Measurements from ENCODE around the gene ARHGEF17. TPM values are rescaled to one million over a fixed set of nuclear protein-coding genes. Genes with fewer than 3 reads are reported as not detected.

Gene ARHGEF17
- total RNA-seq, 1 donor from 2014 or later: 52.0 TPM

DNA sequence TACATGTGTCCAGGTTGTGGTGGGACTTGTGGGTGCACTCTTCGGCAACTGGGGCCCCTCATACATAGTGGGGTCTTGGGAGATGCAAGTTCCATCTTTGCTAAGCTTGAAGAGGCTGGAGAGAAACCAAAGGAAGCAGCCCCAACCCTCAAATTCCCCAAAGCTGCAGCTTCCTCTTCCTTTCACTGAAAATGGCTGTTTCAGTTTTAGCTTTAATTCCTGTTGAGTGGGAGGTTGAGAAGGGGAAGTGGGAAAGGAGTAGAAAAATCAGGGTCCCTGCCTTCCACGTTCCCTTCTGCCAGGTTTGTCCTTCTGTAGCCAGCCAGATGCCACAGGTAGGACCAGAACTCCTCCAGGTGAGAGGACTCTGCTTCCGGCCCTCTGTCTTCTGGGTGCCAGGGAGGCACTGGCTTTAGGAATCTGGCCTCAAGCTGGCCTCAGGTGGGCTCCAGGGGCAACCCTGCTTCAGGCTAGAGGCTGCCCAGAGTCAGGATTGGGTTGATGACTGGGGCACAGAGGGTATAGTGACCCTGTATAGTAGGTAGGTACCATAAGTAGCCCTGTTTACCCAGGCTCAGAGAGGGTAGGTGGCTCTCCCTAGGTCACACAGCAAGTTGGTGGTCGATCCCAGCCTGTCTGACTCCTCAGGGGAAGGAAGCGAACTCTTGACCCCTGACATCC is 19.7 kb upstream of the ARHGEF17 start:
- DNase-seq (no peak), ATAC-seq (peak; percentile 5)
- intact Hi-C loops (cut with micrococcal nuclease): no loop called here

DNA sequence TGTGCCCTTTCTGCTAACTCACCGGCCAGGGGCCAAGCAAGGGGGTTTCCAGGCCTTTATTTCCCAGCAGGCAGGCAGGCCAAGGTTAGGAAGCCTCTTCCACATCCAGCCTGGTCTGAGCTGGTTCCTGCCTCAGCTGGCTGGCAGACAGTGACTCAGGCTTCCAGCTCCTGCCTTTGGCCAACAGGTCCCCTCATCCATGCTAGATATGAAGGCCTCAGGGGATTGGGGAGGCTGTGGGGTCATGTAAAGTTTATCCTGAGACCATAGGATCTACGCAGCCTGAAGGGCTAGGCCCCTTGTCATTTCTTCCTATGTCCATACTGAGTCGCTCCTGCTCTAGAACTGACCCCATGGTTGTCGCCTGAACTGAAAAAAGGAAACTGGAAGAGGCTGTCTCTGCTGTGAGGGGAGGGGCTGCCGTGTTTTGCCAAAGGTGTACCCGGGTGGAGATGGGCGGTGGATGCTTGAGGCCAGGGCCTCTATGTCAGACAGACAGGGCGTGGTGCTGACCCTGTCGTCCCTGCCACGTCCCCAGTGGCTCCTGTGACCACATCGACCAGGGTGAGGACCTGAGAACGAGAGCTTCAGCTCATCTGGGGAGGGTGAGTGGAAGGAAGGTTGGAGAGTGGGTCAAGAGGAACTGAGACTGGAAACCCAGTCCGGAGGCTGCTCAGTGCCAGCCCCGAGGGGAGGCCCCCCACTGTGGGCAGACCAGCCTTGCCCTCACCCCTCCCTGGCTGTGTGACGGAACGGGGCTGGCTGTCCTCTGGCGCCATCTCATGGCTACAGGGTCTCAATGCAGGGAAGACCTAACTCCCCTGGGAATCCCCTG is 19.0 kb upstream of the ARHGEF17 start:
- intact Hi-C loops (cut with micrococcal nuclease): no loop called here
- ATAC-seq: peak; percentile 84
- peak; percentile 80 for DNase-seq

DNA sequence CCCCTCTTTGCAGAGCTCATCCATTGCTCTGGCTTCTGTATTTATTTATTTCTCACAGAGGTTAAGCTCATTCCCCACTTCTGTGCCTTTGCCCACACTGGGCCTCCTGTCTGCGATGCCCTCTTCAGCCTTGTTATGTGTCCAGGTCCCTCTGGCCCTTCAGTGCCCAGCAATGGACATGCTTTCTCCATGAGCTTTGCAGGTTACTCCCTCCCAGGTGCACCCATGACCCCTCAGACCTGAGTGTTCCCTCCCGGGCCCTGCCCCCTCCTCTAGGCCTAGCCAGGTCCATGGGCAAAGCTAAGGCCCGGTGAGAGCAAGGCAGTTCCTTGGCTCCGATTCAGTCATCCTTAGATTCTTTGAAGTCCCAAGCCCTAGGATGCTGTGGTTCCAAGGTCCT is 17.5 kb upstream of the ARHGEF17 start:
- intact Hi-C loops (cut with micrococcal nuclease): no loop called here
- ATAC-seq (no peak), DNase-seq (no peak)

DNA sequence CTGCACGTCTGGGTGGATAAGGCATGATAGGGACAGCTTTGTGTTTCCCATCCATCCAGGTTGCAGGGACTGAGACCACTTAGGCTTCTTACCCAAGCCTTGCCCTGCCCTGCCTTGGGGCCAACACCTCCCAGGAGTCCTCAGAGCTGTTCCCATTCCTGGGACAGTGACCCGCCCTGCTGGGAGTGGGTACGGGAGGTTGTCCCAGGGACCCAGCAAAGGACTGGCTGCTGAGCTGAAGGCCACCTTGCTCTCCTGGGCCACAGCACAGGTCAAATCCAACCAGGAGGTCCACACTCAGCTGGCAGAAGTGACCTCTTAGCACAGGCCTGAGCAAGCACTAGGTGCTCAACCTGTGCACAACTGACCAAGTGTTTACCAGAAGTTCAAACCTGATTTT is 16.9 kb upstream of the ARHGEF17 start:
- no peak for DNase-seq
- intact Hi-C loops (cut with micrococcal nuclease): no loop called here
- no peak for ATAC-seq

DNA sequence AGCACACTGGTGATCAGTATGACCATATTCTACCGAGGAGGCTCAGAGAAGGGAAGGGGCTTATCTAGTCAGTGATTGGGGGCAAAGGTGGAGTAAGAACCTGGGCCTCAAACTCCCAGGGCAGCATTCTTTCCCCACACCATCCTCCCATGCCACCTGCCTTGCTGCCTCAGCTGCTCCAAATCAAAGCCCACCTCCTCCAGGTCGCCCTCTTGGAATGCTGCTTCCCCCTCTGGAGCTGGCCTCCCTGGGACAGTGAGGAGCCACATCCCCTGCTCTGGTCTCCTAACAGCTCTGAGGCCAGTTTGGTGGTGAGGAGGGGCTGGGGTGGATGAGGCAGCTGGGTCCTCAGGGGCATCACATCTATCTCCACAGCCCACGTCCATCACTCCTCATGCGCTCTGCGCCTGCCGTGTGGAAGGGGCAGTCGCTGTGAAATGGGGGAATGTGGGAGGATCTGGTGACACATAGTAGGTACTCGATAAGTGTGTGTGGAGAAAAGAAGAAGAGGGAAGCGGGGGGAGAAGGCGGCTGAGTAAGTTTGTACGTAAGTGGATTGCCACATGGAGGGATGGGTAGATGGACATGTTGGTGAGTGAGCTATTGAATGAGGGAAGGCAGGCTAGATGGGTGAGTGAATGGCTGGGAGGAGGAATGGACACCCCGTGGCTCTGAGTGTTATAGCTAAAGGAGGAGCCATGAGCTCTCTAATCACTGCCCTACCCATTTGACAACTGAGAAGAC is 16.1 kb upstream of the ARHGEF17 start:
- ATAC-seq (no peak), DNase-seq (no peak)
- intact Hi-C loops (cut with micrococcal nuclease): no loop called here

DNA sequence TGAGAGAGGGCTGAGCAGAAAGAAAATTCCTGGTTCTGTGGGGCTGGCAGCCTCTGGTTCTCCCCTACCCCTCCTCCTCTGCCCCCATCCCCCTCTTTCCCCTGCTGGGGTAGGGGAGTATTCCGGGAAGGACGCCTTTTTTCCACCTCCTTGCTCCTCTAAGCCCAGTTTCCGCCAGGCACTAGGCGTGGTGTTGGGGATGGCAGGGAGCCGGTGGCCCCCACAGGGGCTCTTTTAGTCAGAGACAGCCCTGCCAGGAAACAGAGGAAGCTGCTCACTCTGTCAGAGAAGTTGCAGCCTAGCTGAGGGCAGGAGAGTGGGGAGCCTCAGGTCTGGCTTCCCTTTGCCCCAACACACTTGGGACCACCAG is 15.6 kb upstream of the ARHGEF17 start:
- ATAC-seq: no peak
- intact Hi-C loops (cut with micrococcal nuclease): no loop called here
- no peak for DNase-seq

DNA sequence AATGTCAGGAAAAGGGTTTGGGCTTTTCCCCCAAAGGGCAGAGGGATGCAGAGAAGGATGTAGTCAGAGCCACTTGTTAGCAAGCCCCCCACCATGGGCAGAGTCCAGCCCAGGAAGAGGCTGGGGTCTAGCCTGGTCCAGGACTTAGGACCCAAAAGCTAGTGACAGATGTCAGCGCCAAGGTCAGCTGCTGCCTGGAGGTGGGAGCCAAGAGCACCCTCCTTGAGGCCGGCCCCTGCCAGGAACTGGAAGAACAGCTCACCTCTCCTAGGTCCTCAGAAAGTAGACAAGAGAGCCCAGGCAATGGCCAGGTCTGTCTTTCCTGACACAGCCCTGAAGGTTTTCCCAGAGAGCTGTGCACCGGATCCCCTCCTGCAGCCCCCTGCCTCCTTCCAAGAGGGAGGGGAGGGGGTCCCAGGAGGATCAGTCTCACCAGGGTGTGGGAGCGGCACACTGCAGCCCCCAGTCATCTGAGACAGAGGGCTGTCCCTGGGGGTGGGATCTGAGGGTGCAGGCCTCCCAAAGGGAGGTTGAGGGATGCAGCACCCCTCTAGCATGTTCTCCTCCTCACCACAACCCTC is 14.6 kb upstream of the ARHGEF17 start:
- intact Hi-C loops (cut with micrococcal nuclease): no loop called here
- DNase-seq: no peak
- no peak for ATAC-seq

DNA sequence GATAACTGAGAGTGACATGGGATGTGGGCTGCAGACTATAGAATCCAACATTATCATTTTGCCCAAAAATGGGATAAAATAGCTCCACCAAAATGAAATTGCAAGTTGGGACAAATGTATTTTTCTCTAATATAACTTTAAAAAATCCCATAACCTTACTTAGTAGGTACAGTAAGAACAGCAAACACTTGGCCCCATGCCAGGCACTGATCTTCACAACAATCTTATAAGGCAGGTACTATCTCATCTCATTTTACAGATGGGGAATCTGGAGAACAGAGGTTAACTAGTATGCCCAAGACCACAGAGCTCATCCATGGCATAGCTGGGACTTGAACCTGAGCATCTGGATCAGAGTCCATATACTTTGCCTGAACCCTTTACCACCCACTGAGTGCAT is 13.5 kb upstream of the ARHGEF17 start:
- DNase-seq (no peak), ATAC-seq (no peak)
- intact Hi-C loops (cut with micrococcal nuclease): no loop called here

DNA sequence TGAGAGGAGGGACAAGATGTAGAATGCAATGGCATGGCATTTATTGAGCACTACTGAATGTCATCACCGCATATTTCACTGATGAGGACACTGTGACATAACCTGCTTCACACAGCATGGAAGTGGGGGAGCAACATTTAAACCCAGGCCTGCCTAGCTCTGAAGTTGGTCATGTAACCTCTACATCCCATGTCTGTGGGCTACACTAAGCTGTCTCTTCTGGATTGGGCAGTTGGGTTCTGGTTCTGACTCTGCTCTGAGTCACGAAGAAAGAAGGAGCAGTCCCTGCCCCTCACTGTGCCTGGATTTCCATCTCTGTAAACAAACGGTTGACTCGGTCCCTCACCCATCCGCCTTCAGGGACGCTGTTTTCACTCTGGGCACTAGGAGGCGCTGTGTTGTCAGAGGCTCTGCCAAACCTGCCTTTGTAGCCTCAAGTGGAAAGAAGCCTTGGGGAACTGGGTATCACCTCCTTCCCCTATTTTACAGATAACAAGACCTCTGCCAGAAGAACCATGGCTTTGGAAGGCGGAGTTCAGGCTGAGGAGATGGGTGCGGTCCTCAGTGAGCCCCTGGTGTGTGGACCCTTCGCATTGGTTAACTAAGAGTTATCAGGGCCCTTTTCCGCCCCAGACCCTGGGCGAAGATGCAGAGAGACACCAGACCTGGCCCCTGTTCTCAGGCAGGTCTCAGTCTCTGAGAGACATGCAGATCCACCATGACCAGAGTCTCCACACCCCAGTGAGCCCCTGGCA is 12.7 kb upstream of the ARHGEF17 start:
- intact Hi-C loops (cut with micrococcal nuclease): no loop called here
- peak; percentile 68 for DNase-seq
- peak; percentile 49 for ATAC-seq

DNA sequence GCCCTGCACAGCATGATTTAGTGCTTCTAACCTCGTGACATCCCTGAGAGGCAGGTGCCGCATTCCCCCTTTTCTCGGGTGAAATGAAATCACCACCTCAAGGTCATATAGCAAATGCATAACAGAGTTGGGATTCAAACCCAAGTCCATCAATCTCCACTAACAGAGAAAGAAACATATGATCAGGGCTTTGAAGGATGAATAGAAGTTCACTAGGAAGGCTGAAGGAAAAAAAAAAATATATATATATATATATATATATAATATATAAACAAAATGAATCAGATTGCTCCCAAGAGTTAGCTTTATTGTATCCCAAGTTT is 12.1 kb upstream of the ARHGEF17 start:
- intact Hi-C loops (cut with micrococcal nuclease): no loop called here
- DNase-seq: no peak

DNA sequence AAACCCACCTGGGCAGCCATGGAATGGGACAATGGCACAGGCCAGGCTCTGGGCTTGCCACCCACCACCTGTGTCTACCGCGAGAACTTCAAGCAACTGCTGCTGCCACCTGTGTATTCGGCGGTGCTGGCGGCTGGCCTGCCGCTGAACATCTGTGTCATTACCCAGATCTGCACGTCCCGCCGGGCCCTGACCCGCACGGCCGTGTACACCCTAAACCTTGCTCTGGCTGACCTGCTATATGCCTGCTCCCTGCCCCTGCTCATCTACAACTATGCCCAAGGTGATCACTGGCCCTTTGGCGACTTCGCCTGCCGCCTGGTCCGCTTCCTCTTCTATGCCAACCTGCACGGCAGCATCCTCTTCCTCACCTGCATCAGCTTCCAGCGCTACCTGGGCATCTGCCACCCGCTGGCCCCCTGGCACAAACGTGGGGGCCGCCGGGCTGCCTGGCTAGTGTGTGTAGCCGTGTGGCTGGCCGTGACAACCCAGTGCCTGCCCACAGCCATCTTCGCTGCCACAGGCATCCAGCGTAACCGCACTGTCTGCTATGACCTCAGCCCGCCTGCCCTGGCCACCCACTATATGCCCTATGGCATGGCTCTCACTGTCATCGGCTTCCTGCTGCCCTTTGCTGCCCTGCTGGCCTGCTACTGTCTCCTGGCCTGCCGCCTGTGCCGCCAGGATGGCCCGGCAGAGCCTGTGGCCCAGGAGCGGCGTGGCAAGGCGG is 11.4 kb upstream of the ARHGEF17 start:
- intact Hi-C loops (cut with micrococcal nuclease): no loop called here
- no peak for ATAC-seq
- DNase-seq: no peak

More for the DNA sequence above, 12.1 kb upstream of the ARHGEF17 start:
- ATAC-seq: no peak

DNA sequence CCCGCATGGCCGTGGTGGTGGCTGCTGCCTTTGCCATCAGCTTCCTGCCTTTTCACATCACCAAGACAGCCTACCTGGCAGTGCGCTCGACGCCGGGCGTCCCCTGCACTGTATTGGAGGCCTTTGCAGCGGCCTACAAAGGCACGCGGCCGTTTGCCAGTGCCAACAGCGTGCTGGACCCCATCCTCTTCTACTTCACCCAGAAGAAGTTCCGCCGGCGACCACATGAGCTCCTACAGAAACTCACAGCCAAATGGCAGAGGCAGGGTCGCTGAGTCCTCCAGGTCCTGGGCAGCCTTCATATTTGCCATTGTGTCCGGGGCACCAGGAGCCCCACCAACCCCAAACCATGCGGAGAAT is 10.9 kb upstream of the ARHGEF17 start:
- no peak for ATAC-seq
- intact Hi-C loops (cut with micrococcal nuclease): no loop called here
- DNase-seq: no peak

DNA sequence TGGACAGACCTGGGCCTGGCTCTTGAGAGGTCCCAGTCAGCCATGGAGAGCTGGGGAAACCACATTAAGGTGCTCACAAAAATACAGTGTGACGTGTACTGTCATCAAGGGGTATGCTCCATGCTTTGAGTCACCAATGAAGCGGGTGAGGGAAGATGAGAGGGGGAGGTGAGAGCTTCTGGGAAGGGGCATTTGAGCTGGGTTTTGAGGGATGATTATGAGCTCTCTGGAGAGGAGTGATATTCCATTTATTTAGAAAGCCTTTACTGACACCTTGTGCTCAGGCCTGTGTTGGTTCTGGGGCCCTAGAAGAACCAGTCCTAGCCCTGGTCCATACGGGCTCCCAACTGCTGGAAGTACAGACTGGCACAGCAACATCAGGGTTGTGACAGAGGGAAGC is 10.4 kb upstream of the ARHGEF17 start:
- DNase-seq: no peak
- ATAC-seq: no peak
- intact Hi-C loops (cut with micrococcal nuclease): no loop called here

DNA sequence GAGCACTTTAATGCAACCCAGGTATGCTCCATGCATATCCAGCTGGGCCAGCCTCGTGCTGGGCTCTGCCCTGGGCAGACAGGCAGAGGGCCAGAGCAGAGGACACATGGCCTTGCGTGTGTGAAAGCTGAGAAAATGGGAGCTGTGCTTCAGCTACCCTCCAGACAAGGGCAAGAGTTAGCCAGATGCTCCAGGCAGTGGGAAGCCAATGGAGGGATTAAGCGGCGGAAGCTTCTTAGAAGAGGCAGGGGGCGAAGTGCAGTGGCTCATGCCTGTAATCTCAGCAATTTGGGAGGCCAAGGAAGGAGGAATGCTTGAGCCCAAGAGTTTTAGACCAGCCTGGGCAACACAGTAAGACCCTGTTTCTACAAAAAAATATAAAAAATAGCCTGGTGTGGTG is 9.8 kb upstream of the ARHGEF17 start:
- intact Hi-C loops (cut with micrococcal nuclease): no loop called here
- DNase-seq (no peak), ATAC-seq (no peak)

DNA sequence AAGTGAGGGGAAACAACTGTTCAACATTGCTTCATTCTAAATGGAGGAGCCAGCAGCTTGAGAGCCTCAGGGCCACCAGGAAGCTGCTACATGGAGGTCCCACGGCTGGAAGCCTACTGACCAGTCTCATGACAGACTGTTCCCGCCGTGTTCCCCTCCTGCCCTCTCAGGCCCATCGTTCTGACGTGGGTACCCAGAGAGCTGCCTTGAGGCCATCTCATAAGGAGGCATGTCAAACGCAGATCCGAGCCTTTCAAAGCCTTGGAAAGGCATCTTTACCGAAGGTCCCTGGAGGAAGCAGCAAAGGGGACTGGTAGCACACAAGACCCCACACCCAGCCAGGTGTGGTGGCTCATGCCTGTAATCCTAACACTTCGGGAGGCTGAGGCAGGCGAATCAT is 8.3 kb upstream of the ARHGEF17 start:
- DNase-seq (no peak), ATAC-seq (no peak)
- intact Hi-C loops (cut with micrococcal nuclease): loop anchor here (5.0 kb wide), 1 partner anchor 38 kb away; no protein-coding TSS in a partner anchor

DNA sequence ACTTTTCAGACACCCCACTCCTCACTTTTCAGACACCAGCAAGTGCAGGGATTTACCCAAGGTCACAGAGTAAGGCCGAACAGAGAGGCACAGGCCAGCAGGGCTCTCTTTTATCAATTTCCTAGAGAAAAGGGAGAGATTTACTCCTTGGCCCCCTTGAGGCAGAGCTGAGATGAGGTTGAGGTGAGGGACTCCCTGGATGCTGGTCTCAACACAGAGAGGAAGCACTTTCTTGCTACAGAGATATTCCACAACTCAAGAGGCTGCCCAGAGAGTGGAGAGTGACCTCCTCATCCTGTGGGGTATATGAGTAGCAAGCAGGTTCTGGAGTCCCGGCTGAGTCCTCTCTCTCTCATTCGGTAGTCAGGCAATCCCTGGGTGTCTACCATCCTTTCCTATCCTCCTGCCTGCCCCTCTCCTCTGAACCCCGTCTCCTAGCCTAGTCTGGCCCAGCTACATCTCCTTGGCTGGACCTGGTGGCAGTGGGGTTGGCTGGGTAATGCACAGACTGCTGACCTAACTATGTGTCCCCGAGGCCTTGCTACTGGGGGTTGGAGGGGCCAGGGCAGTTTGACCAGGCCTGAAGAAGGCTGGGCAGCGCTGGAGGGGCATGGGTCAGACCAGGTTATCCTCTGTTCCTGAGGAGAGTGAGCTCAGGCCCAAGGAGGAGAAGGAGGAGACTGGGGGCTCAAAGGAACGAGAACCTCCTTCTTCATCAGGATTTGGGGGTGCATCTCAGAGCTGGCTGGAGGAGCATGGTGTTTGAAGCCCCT is 1.8 kb upstream of the ARHGEF17 start:
- intact Hi-C loops (cut with micrococcal nuclease): no loop called here
- ATAC-seq (no peak), DNase-seq (no peak)

DNA sequence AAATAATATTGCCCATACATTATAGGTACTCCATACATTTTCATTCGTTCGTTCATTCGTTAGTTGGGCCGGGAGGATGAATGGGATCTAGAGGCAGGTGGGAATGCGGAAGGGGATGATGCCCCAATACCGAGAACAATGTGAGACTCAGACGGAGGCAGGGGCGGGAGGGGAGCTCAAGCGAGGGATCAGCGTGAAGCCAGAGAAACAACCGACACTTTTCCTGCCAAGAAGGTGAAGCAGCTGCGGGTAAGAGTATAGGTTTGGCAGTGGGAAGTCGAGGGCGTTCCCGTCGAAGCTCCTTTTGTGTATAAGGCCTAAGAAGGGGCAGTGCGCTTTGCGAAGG is 1.1 kb upstream of the ARHGEF17 start:
- no peak for ATAC-seq
- no peak for DNase-seq
- intact Hi-C loops (cut with micrococcal nuclease): no loop called here

DNA sequence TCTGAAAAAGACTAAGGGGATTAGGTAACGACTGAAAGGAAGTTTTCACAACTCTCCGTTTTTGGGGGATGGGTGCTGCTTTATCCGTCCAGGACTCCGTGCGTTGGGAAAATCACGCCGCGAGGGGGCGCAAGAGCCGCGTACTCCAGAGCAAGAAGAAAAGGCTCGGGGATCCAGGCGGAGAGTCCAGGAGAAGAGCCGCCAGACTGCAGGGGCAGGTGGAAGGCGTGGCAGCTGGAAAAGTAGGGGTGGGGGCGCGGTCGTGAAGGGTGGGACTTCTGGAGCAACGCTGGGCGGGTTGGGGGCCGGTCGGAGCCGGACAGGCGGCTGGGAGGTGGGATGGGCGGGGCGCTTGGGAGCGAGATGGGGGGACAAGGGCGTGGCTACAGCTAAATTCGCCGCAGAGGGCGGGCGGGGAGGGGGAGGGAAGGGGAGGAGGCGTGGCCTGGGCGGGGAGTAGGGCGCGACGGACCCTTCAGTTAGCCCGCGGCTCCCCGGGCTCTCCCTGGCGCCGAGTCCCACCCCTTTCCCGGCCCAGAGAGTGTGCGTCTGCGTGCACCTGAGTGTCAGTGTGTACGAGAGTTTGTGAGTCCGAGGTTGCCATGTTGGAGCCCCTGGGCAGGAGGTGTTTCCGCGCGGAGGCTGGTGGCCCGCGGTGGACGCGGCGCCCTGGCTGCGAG is 613 bp upstream of the ARHGEF17 start:
- ATAC-seq (peak; percentile 68), DNase-seq (peak; percentile 99)
- intact Hi-C loops (cut with micrococcal nuclease): no loop called here
